Memory B cell (primary cell): Measurements from ENCODE around the gene LTBP2.

Experiments used
- ATAC-seq: fragments of 150-1000 bp; cut with Tn5 transposase; 2 replicates; pipeline ENCODE4 v1.10.0; 2021; ENCODE audit warnings: low read depth, mild to moderate bottlenecking, moderate library complexity
- DNase-seq, 2 donors: peaks; one replicate each; pipeline ENCODE4 v3.0.0; 2022; ENCODE audit warnings: low spot score in 2 of 2
- H3K27ac Mint-ChIP-seq: one replicate; pipeline ENCODE4 v1.8.0; 2022; ENCODE audit warnings: mild to moderate bottlenecking, moderate library complexity, mixed read lengths
- H3K27me3 Mint-ChIP-seq: one replicate; pipeline ENCODE4 v1.8.0; 2022; ENCODE audit warnings: mixed read lengths
- H3K36me3 Mint-ChIP-seq: one replicate; pipeline ENCODE4 v1.8.0; 2022; ENCODE audit warnings: mild to moderate bottlenecking, mixed read lengths
- H3K4me1 Mint-ChIP-seq: one replicate; pipeline ENCODE4 v1.8.0; 2022; ENCODE audit warnings: mixed read lengths
- H3K4me3 Mint-ChIP-seq: one replicate; pipeline ENCODE4 v1.8.0; 2022; ENCODE audit warnings: mild to moderate bottlenecking, moderate library complexity, mixed read lengths
- H3K9me3 Mint-ChIP-seq: one replicate; pipeline ENCODE4 v1.8.0; 2022; ENCODE audit warnings: mixed read lengths

LTBP2 gene

DNA sequence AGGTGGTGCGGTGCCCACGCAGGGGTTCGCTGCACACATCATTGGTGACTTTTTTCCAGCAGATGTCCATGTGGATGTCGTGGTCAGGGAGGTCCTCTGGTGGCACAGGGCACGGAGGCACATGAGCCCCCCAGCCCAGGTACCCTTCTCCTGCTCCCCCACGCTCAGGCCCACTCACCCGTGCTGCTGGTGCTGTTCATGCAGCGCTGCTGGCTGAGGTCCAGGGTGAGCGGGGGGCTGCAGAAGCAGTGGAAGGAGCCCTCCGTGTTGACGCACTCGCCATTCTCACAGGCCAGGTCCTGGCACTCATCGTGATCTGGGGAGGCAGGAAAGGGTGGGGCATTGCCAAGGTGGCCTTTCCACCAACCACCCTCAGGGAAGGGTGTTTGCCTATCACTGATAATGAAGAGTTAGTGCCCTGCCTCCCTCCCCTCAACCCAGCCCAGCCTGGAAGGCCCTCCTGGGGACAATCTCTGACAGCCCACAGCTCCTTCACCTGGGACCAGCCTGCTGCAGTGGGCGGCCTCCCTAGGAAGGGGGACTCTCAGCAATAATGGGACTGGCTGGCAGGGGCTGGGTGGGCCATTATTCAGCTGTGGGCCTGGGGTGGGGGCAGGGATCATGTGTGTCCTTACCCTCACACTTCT lies 108.6 kb downstream of the LTBP2 start:
- Mint-ChIP-seq H3K27me3 (no peaks in the 10 kb centered on the region), H3K4me1 (peaks cover 18% of the 10 kb centered on the region), H3K27ac (no peak overlapping the region), H3K36me3 (peaks cover 2% of the 10 kb centered on the region), H3K4me3 (no peak overlapping the region), H3K9me3 (no peaks in the 10 kb centered on the region)
- ATAC-seq, result no peak
- no peak for DNase-seq

DNA sequence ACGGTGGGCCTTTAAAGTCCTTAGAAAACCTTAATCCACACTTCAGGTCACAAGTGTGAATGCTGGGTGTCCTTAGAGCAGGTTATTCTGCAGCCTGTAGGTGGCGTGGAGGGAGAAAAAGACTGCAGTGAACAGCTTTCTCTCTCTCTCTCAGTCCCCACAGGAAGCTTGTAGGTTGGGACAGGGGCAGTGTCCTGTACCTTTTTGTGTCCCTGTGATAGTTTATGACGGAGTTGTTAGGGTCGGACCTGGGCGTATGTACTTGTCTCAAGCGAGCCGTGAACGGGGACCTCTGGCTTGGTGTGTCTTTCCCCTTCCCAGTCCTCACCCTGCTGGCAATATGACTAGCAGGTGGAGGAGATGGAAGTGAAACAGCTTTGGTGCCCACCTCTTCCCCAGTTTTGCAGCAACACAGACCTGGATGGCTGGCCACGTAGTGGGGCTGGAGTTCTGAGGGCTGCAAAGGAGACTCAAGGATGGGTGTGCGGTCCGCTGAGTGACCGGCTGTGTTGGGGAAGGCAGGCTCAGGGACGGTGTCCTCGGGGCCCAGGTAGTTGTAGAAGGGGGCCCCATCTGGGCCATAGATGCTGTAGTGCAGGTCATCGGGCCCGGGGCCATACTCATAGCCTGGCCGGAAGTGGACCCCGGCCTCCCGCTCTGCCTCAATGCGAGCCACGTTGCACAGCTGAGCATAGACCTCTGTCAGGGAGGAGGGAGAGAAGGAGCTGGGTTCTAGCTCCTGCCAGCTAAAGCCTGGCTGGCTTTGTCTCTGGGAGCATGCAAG lies 109.6 kb downstream of the LTBP2 start:
- Mint-ChIP-seq H3K36me3 (peaks cover 2% of the 10 kb centered on the region), H3K4me1 (peaks cover 16% of the 10 kb centered on the region), H3K4me3 (no peak overlapping the region), H3K27ac (no peak overlapping the region), H3K27me3 (no peaks in the 10 kb centered on the region), H3K9me3 (no peaks in the 10 kb centered on the region)
- ATAC-seq, result no peak
- DNase-seq, result no peak

DNA sequence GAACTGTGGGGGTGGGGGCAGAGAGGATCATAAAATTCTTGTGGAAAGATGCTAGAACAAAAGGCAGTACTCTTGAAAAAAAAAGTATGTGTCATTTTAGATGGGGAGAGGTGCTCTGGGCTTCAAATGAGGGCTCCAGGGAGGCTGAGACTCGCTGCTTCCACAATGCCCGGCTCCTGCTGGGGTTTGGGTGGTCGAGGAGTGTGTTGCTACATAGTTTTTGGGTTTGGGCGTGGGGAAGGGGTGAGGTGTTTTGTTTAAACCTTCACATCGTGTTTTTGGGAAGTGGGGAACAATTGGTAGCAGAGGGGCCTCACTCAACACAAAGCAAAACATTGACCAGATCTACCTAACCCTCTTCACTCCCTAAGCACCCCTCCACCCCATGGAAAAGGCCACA lies 110.3 kb downstream of the LTBP2 start:
- Mint-ChIP-seq H3K9me3 (no peaks in the 10 kb centered on the region), H3K4me1 (peaks cover 10% of the 10 kb centered on the region), H3K27me3 (no peaks in the 10 kb centered on the region), H3K27ac (no peak overlapping the region), H3K4me3 (no peak overlapping the region), H3K36me3 (peaks cover 2% of the 10 kb centered on the region)
- ATAC-seq (no peak), DNase-seq (no peak)

DNA sequence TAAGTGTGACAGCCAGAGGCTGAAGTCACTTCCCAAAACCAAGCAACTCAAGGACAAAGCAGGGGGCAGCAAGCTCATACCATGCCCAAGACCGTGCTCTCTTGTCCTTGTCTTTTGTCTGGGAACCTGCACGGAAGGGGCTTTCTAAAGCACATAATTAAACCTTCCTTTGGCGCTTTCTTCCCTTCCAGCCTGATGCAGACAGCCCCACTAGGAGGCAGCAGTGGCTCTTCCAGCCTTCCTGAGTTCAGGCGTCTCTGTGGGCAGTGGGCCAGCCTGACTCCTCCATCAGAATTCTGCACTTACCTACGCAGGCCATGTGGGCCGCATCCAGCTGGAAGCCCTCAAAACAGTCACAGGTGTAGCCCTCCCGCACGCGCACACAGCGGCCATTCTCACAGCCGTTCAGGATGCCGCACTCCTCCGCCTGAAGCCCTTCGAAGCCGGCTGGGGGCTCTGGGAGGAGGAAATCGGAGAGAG lies 110.9 kb downstream of the LTBP2 start:
- peaks cover 2% of the 10 kb centered on the region for H3K36me3 Mint-ChIP-seq
- no peak overlapping the region for H3K4me3 Mint-ChIP-seq
- H3K27me3 Mint-ChIP-seq, result no peaks in the 10 kb centered on the region
- H3K9me3 Mint-ChIP-seq, result no peaks in the 10 kb centered on the region
- H3K27ac Mint-ChIP-seq, result no peak overlapping the region
- ATAC-seq (no peak), DNase-seq (no peak)
- H3K4me1 Mint-ChIP-seq, result peaks cover 5% of the 10 kb centered on the region

DNA sequence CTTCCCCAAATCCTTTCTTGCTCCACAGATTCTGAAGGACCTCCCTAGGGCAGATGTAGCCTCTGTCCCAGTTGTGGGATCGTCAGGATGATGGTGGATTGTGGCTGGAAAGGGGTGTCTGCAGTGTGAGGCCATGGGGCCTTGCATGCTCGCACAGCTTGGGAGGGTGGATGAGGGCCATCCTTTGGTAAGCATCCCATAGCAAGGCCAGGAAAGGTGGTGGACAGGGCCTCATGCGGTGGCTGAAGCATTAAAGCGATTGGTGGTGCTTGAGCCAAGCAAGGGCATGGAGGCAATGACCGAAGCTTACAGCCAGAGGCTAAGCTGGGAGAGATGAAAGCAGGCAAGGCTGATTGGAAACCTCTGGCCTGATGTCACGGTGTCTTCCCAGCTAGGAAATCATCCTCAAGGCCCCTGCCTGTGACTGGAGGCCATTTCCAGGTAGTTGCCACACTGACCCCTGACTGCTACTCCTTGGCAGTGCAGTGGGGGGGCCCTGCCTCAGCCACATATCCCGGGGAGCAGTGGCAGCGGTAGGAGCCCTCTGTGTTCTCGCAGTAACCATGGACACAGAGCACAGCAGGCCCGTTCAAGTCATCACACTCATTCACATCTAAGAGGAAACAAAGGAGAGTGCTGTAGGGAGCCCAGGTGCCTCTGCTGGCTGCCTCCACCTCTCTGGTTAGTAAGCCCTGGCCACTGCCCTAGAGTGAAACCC lies 111.5 kb downstream of the LTBP2 start:
- Mint-ChIP-seq H3K27me3 (no peaks in the 10 kb centered on the region), H3K36me3 (peaks cover 2% of the 10 kb centered on the region), H3K4me3 (no peak overlapping the region), H3K9me3 (no peaks in the 10 kb centered on the region), H3K4me1 (no peaks in the 10 kb centered on the region), H3K27ac (no peak overlapping the region)
- no peak for ATAC-seq
- no peak for DNase-seq

DNA sequence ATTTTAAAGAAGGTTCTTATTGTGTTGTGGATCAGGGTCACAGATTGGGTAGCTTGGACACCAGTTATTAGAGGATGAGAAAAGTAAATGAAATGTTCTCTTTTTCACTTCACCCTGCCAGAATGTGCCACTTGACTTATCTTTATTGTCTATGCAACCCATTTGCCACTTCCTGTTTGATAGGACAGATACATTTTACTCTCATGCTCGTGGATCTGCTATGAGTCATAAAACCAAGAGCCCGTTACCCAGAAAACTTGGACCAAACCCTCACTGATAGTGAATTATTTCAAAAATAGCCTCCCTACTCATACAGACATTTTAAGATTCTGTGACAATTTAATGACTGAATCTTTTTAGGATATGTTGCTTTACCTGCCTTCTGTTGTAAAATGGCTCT lies 116.7 kb downstream of the LTBP2 start:
- DNase-seq (no peak), ATAC-seq (no peak)
- H3K27me3 Mint-ChIP-seq, result no peaks in the 10 kb centered on the region
- no peaks in the 10 kb centered on the region for H3K9me3 Mint-ChIP-seq
- H3K4me1 Mint-ChIP-seq, result peaks cover 12% of the 10 kb centered on the region
- no peak overlapping the region for H3K27ac Mint-ChIP-seq
- no peak overlapping the region for H3K4me3 Mint-ChIP-seq
- peaks cover 2% of the 10 kb centered on the region for H3K36me3 Mint-ChIP-seq

DNA sequence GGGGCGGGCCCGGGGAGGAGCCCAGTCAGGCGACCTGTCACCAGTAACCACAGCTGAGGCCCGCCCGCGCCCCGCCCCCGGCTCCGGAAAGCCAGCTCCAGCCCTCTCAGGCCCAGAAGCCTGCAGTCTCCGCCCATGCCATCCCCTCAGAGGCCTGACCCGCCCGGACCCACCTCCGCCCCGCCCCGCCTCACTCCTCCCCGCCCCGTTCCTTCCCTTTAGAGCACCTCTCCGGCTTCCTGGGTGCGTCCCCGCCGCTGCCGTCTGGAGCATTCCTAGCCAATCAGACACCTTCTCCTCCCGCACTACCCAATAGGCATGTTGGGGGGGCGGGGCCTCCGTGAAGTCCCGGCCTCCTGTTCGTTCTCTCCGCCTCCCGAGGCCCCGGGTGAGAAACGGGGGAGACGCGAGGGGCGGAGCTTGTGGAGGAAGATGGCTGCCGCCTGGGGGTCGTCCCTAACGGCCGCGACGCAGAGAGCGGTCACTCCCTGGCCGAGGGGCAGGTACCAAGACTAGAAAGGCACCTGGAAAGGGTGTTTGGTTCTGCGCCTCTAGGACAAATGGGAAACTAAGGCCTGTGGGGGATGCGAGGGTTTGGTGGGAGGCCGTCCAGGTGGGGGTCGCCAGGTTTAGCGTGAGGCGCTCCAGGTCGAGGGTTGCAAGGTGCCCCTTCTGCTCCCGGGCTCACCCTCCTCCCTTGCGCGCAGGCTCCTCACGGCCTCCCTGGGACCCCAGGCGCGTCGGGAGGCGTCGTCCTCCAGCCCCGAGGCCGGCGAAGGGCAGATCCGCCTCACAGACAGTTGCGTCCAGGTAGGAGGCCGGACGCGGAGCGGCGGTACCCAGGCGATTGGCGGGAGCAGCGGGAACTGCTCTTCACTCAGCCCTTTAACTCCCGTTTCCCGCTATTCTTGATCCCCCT lies 118.4 kb downstream of the LTBP2 start, which contains the start of gene ISCA2:
TSS of gene ISCA2 (plus strand) at position 423 of the 919 bp plus-strand sequence. CDS start at position 433, 10 bp downstream.
- Mint-ChIP-seq H3K36me3 (no peaks in the 10 kb centered on the region), H3K9me3 (no peaks in the 10 kb centered on the region), H3K4me1 (peaks cover 19% of the 10 kb centered on the region), H3K27ac (no peak within 1 kb of the TSS), H3K27me3 (no peaks in the 10 kb centered on the region), H3K4me3 (no peak within 1 kb of the TSS)
- peak; percentile 94 to 99 for DNase-seq
- ATAC-seq, result peak; percentile 85

DNA sequence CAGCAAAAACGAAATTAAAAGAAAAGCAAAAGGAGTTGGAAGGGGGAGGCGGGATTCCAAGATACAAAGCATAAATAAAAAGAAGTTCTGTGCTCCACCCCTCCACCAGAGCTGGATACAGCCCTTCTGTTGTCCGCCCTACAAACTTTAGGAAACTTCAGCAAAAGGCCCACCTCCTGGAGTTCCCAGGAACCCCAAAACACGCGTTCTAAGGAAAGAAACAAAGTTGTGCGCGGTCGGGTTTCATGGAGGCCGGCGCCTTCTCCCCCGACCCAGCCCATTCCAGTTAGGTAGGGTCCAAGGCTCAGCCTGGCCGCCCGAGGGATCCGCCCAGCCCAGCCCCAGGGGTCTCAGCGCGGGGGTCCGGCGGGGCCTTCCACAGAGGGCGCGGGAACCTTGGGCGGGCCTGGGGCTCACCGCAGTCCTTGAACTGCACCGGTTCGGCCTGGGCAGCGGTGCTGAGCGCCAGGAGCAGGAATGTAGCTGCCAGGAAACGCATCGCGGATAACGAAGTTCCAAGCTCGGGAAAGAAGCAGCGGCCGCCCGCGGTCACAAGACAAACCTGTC lies 119.2 kb downstream of the LTBP2 start, which contains the start of gene NPC2:
TSS of gene NPC2 (minus strand) at position 530 of the 567 bp plus-strand sequence. CDS start at position 499, 31 bp downstream.
- Mint-ChIP-seq H3K27me3 (no peaks in the 10 kb centered on the region), H3K36me3 (peaks cover 2% of the 10 kb centered on the region), H3K27ac (no peak within 1 kb of the TSS), H3K9me3 (no peaks in the 10 kb centered on the region), H3K4me3 (no peak within 1 kb of the TSS), H3K4me1 (peaks cover 22% of the 10 kb centered on the region)
- DNase-seq, result no peak
- ATAC-seq, result no peak

DNA sequence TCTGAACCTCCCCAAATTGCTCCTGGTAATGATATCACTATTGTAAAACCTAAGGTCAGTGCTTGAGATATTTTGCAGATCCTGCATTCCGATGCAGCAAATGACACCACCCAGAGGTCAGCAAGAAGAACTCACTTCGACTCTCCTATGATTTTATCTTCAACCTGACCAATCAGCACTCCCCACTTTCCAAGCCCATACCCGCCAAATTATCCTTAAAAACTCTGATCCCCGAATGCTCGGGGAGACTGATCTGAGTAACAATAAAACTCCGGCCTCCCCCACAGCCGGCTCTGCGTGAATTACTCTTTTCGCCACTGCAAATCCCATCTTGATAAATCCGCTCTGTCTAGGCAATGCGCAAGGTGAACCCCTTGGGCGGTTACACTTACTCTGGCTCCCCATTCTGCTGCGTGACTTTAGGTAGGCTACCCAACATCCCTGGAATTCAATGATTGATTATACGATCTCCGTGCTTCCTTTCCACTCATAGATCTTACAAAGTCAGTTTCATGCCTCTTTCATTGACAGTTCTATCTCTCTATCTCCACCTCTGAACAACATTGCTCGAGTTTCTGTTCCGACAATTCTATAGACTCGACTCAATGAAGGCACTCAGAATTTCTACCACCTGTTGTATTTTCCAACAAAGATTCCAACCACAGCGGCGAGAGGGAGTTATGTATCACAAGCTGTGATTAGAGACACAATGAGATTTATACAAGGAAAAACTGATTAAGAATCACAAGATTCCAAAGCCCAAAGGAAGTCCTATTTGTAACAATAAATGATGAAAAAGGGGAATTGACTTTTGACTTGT lies 119.9 kb downstream of the LTBP2 start:
- no peak overlapping the region for H3K27ac Mint-ChIP-seq
- ATAC-seq, result no peak
- H3K4me3 Mint-ChIP-seq, result no peak overlapping the region
- H3K4me1 Mint-ChIP-seq, result peaks cover 22% of the 10 kb centered on the region
- peaks cover 2% of the 10 kb centered on the region for H3K36me3 Mint-ChIP-seq
- no peaks in the 10 kb centered on the region for H3K27me3 Mint-ChIP-seq
- no peak for DNase-seq
- H3K9me3 Mint-ChIP-seq, result no peaks in the 10 kb centered on the region

DNA sequence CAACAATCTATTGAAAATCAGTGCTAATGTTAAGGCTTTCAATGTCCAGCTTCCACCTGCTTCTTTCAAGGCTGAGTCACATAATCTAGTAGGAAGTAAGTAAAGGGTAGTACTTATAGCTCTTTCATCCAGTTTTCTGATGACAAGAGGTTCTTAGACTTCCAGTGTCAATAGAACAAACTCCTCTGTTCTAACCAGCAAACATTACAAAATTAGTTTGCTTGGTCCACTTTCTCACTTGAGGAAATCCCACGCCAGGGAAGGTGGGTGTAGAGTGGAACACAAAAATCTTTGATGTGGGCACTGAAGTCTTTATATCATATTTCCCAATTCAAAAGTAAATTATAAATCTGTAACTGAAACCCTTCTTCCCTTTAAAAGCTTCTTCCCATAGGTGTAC lies 121.6 kb downstream of the LTBP2 start:
- no peak for DNase-seq

DNA sequence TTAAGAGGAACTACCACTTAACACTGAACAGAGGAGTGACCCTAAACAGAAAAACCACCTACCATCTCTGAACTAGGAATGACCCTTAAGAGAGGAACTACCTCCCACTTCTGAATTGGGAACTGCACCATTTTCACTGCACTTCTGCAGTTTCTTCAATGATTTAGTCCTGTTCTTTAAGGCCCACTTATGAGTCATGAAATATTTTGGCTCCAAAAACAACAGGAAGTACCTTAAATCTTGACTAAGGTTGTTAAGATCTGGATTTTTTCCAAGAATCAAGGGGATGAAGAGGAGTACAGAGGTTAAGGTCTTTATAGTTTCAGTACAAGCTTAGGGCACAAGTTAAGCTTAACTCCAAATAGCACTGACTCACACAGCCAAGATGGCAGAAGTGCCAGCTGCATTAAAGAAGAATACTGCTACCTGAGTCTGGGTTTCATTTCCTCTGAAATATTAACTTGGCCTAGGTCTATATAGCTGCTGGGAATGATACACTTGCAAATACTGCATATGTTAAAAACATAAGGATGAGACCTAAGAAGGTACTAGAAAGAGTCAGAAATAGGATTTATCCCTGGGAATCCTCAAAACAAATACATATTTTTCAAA lies 123.1 kb downstream of the LTBP2 start:
- ATAC-seq (no peak), DNase-seq (no peak)
- H3K27ac Mint-ChIP-seq, result peak overlapping the region; percentile 50
- no peaks in the 10 kb centered on the region for H3K27me3 Mint-ChIP-seq
- H3K4me1 Mint-ChIP-seq, result peaks cover 10% of the 10 kb centered on the region
- no peaks in the 10 kb centered on the region for H3K9me3 Mint-ChIP-seq
- H3K4me3 Mint-ChIP-seq, result no peak overlapping the region
- H3K36me3 Mint-ChIP-seq, result peaks cover 10% of the 10 kb centered on the region

More for the DNA sequence above, 121.6 kb downstream of the LTBP2 start:
- Mint-ChIP-seq H3K27me3 (no peaks in the 10 kb centered on the region), H3K36me3 (peaks cover 2% of the 10 kb centered on the region), H3K27ac (no peak overlapping the region), H3K4me1 (peaks cover 22% of the 10 kb centered on the region), H3K4me3 (no peak overlapping the region), H3K9me3 (no peaks in the 10 kb centered on the region)
- ATAC-seq, result no peak

DNA sequence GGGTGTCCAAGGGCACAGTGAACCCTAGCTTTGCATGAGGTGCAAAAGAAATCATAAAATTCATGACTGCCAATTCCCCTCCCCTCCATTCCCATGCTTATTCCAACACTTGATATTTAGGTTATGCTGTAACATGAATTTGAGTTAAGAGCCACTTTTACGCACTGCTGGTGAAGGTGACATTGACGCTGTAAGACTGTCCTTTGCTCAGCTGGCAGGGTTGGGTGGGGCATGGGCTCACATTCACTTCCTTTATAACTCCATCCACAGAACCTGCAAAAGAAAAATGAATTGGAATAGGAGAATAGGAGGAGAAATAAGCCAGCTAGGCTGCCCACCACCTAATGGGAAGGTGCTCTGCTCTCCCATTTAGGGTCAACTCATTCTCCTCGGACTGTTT lies 125.9 kb downstream of the LTBP2 start:
- ATAC-seq (no peak), DNase-seq (no peak)
- H3K27me3 Mint-ChIP-seq, result no peaks in the 10 kb centered on the region
- peaks cover 10% of the 10 kb centered on the region for H3K4me1 Mint-ChIP-seq
- H3K27ac Mint-ChIP-seq, result no peak overlapping the region
- peaks cover 23% of the 10 kb centered on the region for H3K36me3 Mint-ChIP-seq
- H3K4me3 Mint-ChIP-seq, result no peak overlapping the region
- H3K9me3 Mint-ChIP-seq, result no peaks in the 10 kb centered on the region
